PC-3 (cell line): ENCODE results near the gene COL19A1. TPM values are rescaled to one million over a fixed set of nuclear protein-coding genes. Genes with fewer than 3 reads are reported as not detected.
"Not testable (repeated sequence)": the region's sequence is repeated elsewhere in the genome, so short reads cannot be mapped to it uniquely, and the experiment has no call there.

Experiments
- ATAC-seq: fragments of 200-7000 bp; cut with Tn5 transposase; 2 replicates; pipeline ENCODE4 v1.9.1; 2020; ENCODE audit warnings: mild to moderate bottlenecking, moderate library complexity
- BruUV-seq: library from RNA; stranded (reverse); fragments of 400-500 nt; replicated peaks from 2 replicates; lab custom pipeline; 2021; lab: Mats Ljungman, UMichigan
- CTCF ChIA-PET: fragments of 300-600 bp; sonication (Branson Sonifier 250); formaldehyde crosslinking; loops from one replicate; lab custom pipeline; 2022; ENCODE audit warnings: antibody characterized with exemption; lab: Charles Lee
- POLR2A ChIA-PET: fragments of 300-600 bp; sonication (Branson Sonifier 250); formaldehyde crosslinking; loops from one replicate; lab custom pipeline; 2022; ENCODE audit warnings: antibody characterized with exemption; ENCODE audit not compliant: unreplicated experiment; lab: Charles Lee
- DNase-seq: peaks from one replicate; pipeline ENCODE4 v3.0.0-alpha.2; 2015
- H2AFZ ChIP-seq: fragments of 300-600 bp; sonication (generic); 2 replicates; pipeline ENCODE4 v1.6.0; 2016; ENCODE audit warnings: antibody characterized with exemption, low read length
- H3F3A ChIP-seq: fragments of 300-600 bp; sonication (generic); one replicate; pipeline ENCODE4 v1.6.0; 2017; ENCODE audit warnings: antibody characterized with exemption, low read length, control low read depth, mild to moderate bottlenecking; ENCODE audit not compliant: unreplicated experiment
- H3K27ac ChIP-seq: fragments of 300-600 bp; sonication (generic); 2 replicates; pipeline ENCODE4 v1.5.1; 2016; ENCODE audit warnings: mild to moderate bottlenecking, low read length
- H3K27me3 ChIP-seq: fragments of 300-600 bp; sonication (generic); 2 replicates; pipeline ENCODE4 v1.6.1; 2016; ENCODE audit warnings: low read length, mixed read lengths
- H3K36me3 ChIP-seq: fragments of 300-600 bp; sonication (generic); 2 replicates; pipeline ENCODE4 v1.6.1; 2016; ENCODE audit warnings: low read depth, mixed run types, low read length, mixed read lengths
- H3K4me1 ChIP-seq: fragments of 300-600 bp; sonication (generic); 2 replicates; pipeline ENCODE4 v1.5.1; 2016; ENCODE audit warnings: low read length; ENCODE audit not compliant: insufficient read depth
- H3K4me2 ChIP-seq: fragments of 300-600 bp; sonication (generic); 2 replicates; pipeline ENCODE4 v1.6.0; 2016; ENCODE audit warnings: low read length
- H3K4me3 ChIP-seq: fragments of 300-600 bp; sonication (generic); 2 replicates; pipeline ENCODE4 v1.5.1; 2016; ENCODE audit warnings: mild to moderate bottlenecking, low read length, mixed read lengths
- H3K79me2 ChIP-seq: fragments of 300-600 bp; sonication (generic); 2 replicates; pipeline ENCODE4 v1.6.1; 2017; ENCODE audit warnings: low read length, mixed read lengths
- H3K9ac ChIP-seq: fragments of 300-600 bp; sonication (generic); 2 replicates; pipeline ENCODE4 v1.6.0; 2016; ENCODE audit warnings: mild to moderate bottlenecking, low read length
- H3K9me2 ChIP-seq: fragments of 300-600 bp; sonication (generic); replicated peaks from 2 replicates; pipeline ENCODE4 v1.6.1; 2016; ENCODE audit warnings: mixed run types, low read length, mixed read lengths
- H3K9me3 ChIP-seq: fragments of 300-600 bp; sonication (generic); 2 replicates; pipeline ENCODE4 v1.6.1; 2016; ENCODE audit warnings: low read length, mixed read lengths
- H4K20me1 ChIP-seq: fragments of 300-600 bp; sonication (generic); 2 replicates; pipeline ENCODE4 v1.6.1; 2016; ENCODE audit warnings: low read length, mixed read lengths
- CTCF ChIP-seq: fragments of 300-600 bp; sonication (generic); conservative IDR thresholded peaks from 2 replicates; pipeline ENCODE4 v1.5.1; 2017; ENCODE audit warnings: antibody characterized with exemption, low read depth, mild to moderate bottlenecking, low read length
- EZH2 ChIP-seq: fragments of 300-600 bp; sonication (generic); IDR thresholded peaks from one replicate; pipeline ENCODE4 v1.6.1; 2017; ENCODE audit warnings: antibody characterized with exemption, mild to moderate bottlenecking, low read length; ENCODE audit not compliant: unreplicated experiment
- EZH2phosphoT487 ChIP-seq: fragments of 300-600 bp; sonication (generic); IDR thresholded peaks from 2 replicates; pipeline ENCODE4 v1.6.1; 2018; ENCODE audit warnings: mild to moderate bottlenecking, antibody characterized with exemption, low read length, borderline replicate concordance
- intact Hi-C: fragments of 100-400 bp; cut with micrococcal nuclease; formaldehyde crosslinking; loops from 2 replicates; pipeline ENCODE4 v1.9.0; 2023
- total RNA-seq: library from RNA; depleted of rRNA; stranded (reverse); fragments of >200 nt; gene quantifications from 2 replicates; pipeline ENCODE4 v1.2.3, GENCODE V29; 2014

COL19A1 gene
- total RNA-seq, 1 experiment from 2014 or later = not detected

DNA sequence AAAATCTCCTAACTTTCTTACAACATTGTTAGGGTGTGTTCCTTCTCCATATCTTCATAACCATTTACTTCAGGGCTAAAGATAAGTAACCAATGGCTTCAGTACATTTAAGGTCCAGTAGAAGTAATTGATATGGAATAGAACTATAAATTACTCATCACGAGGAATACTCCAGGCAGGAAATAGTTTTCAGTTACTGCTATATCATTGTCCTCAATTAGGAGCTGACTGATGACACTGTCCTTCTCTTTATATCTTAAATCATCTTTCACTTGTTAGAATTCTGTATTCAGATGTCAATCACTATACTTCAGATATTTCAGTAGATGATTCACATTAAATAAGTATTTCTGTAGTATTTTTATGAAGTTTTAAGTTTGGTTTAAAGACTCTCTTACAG lies 88.4 kb downstream of the COL19A1 start:
- intact Hi-C loops = no loop called here
- Histone ChIP-seq H3K27me3 (peaks cover 10% of the 10 kb centered on the region; the same call in 1 of the 2 replicates), H2AFZ (no peak overlapping the region), H3K4me1 (no peaks in the 10 kb centered on the region), H3K79me2 (no peaks in the 10 kb centered on the region), H4K20me1 (no peaks in the 10 kb centered on the region), H3K27ac (no peak overlapping the region), H3K9me3 (no peaks in the 10 kb centered on the region), H3K36me3 (no peaks in the 10 kb centered on the region), H3F3A (no peaks in the 10 kb centered on the region), H3K9ac (no peak overlapping the region), H3K9me2 (no peaks in the 10 kb centered on the region), H3K4me2 (no peak overlapping the region), H3K4me3 (no peak overlapping the region)
- BruUV-seq = no TSS peak
- ChIA-PET CTCF (no interaction called here), POLR2A (no interaction called here)
- DNase-seq (no peak), ATAC-seq (no peak)
- no peak for TF ChIP-seq EZH2
- no peak for TF ChIP-seq EZH2phosphoT487
- TF ChIP-seq CTCF = no peak

- H3K9me3 ChIP-seq = no peaks in the 10 kb centered on the region
- TF ChIP-seq EZH2 = no peak
- no peak for TF ChIP-seq CTCF
- TF ChIP-seq EZH2phosphoT487 = no peak
- POLR2A ChIA-PET = no interaction called here
- no peak overlapping the region for H3K4me2 ChIP-seq
- H4K20me1 ChIP-seq = no peaks in the 10 kb centered on the region
- no peak overlapping the region for H2AFZ ChIP-seq
- ATAC-seq = no peak
- no peak overlapping the region for H3K9ac ChIP-seq
- H3K36me3 ChIP-seq = no peaks in the 10 kb centered on the region
- H3K9me2 ChIP-seq = no peaks in the 10 kb centered on the region
- H3K4me3 ChIP-seq = no peak overlapping the region
- H3K4me1 ChIP-seq = no peaks in the 10 kb centered on the region
- peaks cover 10% of the 10 kb centered on the region; the same call in 1 of the 2 replicates for H3K27me3 ChIP-seq
- H3K79me2 ChIP-seq = no peaks in the 10 kb centered on the region
- intact Hi-C loops = no loop called here
- H3K27ac ChIP-seq = no peak overlapping the region
- H3F3A ChIP-seq = no peaks in the 10 kb centered on the region
- peak; percentile 4 for DNase-seq
- CTCF ChIA-PET = no interaction called here
- no TSS peak for BruUV-seq
These were observed 91.7 kb downstream of the COL19A1 start for GRCh38 chr6:69957985-69958559.

- ChIA-PET POLR2A (no interaction called here), CTCF (no interaction called here)
- Histone ChIP-seq H3K79me2 (no peaks in the 10 kb centered on the region), H3K36me3 (no peaks in the 10 kb centered on the region), H2AFZ (no peak overlapping the region), H3K9ac (no peak overlapping the region), H3K4me1 (no peaks in the 10 kb centered on the region), H3K4me2 (no peak overlapping the region), H3K27me3 (peaks cover 10% of the 10 kb centered on the region; the same call in 1 of the 2 replicates), H3K4me3 (no peak overlapping the region), H3K9me3 (no peaks in the 10 kb centered on the region), H4K20me1 (no peaks in the 10 kb centered on the region), H3K27ac (no peak overlapping the region), H3K9me2 (no peaks in the 10 kb centered on the region), H3F3A (no peaks in the 10 kb centered on the region)
- intact Hi-C loops = no loop called here
- no peak for TF ChIP-seq EZH2
- no peak for TF ChIP-seq EZH2phosphoT487
- no peak for TF ChIP-seq CTCF
- no peak for ATAC-seq
- BruUV-seq = no TSS peak
- DNase-seq = no peak
These were observed 92.6 kb downstream of the COL19A1 start for GRCh38 chr6:69958978-69959377.

DNA sequence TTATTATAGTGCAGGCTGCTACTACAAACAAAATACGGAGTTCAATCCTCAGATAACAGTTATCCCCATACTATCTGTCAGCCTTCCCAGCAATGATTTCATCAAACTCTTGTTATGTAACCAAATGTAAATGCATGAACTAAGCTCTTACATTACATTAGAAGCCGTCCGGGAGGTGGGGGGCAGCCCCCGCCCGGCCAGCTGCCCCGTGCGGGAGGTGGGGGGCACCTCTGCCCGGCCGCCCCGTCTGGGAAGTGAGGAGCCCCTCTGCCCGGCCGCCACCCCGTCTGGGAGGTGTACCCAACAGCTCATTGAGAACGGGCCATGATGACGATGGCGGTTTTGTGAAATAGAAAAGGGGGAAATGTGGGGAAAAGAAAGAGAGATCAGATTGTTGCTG lies 99.6 kb downstream of the COL19A1 start:
- H3F3A ChIP-seq, H3K9me3 ChIP-seq, H2AFZ ChIP-seq, ATAC-seq, H3K4me3 ChIP-seq, CTCF ChIA-PET, H3K36me3 ChIP-seq, intact Hi-C loops, H3K27ac ChIP-seq, BruUV-seq, H4K20me1 ChIP-seq, POLR2A ChIA-PET, H3K27me3 ChIP-seq, H3K4me1 ChIP-seq, H3K4me2 ChIP-seq, H3K9ac ChIP-seq, H3K9me2 ChIP-seq, DNase-seq, H3K79me2 ChIP-seq: not testable (repeated sequence)
